HG02884 (cell line): ENCODE results near the gene TTLL11.

Experiments used
- ATAC-seq: cut with Tn5 transposase; IDR thresholded peaks from one replicate; pipeline ENCODE4 v1.9.1; 2021; ENCODE audit warnings: mild to moderate bottlenecking, moderate library complexity; ENCODE audit not compliant: unreplicated experiment

TTLL11 gene

GRCh38 chr9:121887553-121888437 lies 205.3 kb downstream of the TTLL11 start:
- no peak for ATAC-seq

- ATAC-seq = no peak
Observed at GRCh38 chr9:121886759-121887485, 206.2 kb downstream of the TTLL11 start.

- no peak for ATAC-seq
Observed at GRCh38 chr9:121885345-121885901, 207.7 kb downstream of the TTLL11 start.

- no peak for ATAC-seq
Observed at GRCh38 chr9:121884057-121884541, 209.0 kb downstream of the TTLL11 start.

- ATAC-seq = no peak
Observed at GRCh38 chr9:121883281-121884056, 209.6 kb downstream of the TTLL11 start.

- ATAC-seq = no peak
Observed at GRCh38 chr9:121881920-121882500, 211.1 kb downstream of the TTLL11 start.

- ATAC-seq = no peak
Observed at GRCh38 chr9:121880343-121880898, 212.7 kb downstream of the TTLL11 start.

- no peak for ATAC-seq
Observed at GRCh38 chr9:121878271-121878822, 214.8 kb downstream of the TTLL11 start.

- no peak for ATAC-seq
Observed at GRCh38 chr9:121876658-121877271, 216.3 kb downstream of the TTLL11 start.

GRCh38 chr9:121876255-121876654 lies 216.9 kb downstream of the TTLL11 start:
- no peak for ATAC-seq

- ATAC-seq = no peak
Observed at GRCh38 chr9:121874524-121874923, 218.6 kb downstream of the TTLL11 start.

GRCh38 chr9:121871431-121872025 lies 221.6 kb downstream of the TTLL11 start:
- ATAC-seq = no peak

- ATAC-seq = no peak
Observed at GRCh38 chr9:121870271-121870670, 222.8 kb downstream of the TTLL11 start.

- no peak for ATAC-seq
Observed at GRCh38 chr9:121868626-121869025, 224.5 kb downstream of the TTLL11 start.

- no peak for ATAC-seq
Observed at GRCh38 chr9:121866927-121867326, 226.2 kb downstream of the TTLL11 start.

- no peak for ATAC-seq
Observed at GRCh38 chr9:121865884-121866283, 227.2 kb downstream of the TTLL11 start.

GRCh38 chr9:121865060-121865459 lies 228.0 kb downstream of the TTLL11 start:
- ATAC-seq = no peak

GRCh38 chr9:121863955-121864354 lies 229.2 kb downstream of the TTLL11 start:
- no peak for ATAC-seq
